Amniotic epithelial cell (primary cell): ENCODE measurements around the gene PNO1.
"Not testable (repeated sequence)": the region's sequence is repeated elsewhere in the genome, so short reads cannot be mapped to it uniquely, and the experiment has no call there.

Experiments used
- DNase-seq: peaks from one replicate; pipeline ENCODE4 v3.0.0-alpha.2; 2010; ENCODE audit warnings: low read depth

Gene PNO1

GRCh38 chr2:68157402-68158133 lies at the start of gene PNO1:
Gene PNO1 (plus strand): TSS chr2:68157888. CDS start chr2:68157935, 47 bp downstream.
- peak; percentile 91 for DNase-seq

- no peak for DNase-seq
Observed at GRCh38 chr2:68108120-68108519, 49.6 kb upstream of the PNO1 start.

GRCh38 chr2:68110102-68110501 lies 47.6 kb upstream of the PNO1 start:
- no peak for DNase-seq

GRCh38 chr2:68115965-68116364 lies 41.7 kb upstream of the PNO1 start:
- no peak for DNase-seq

- not testable (repeated sequence) for DNase-seq
Observed at GRCh38 chr2:68117922-68118321, 39.8 kb upstream of the PNO1 start.

GRCh38 chr2:68118816-68119215 lies 38.9 kb upstream of the PNO1 start:
- no peak for DNase-seq

GRCh38 chr2:68119504-68119903 lies 38.2 kb upstream of the PNO1 start:
- no peak for DNase-seq

GRCh38 chr2:68121873-68122679 lies 35.6 kb upstream of the PNO1 start:
- DNase-seq = peak; percentile 73

GRCh38 chr2:68122680-68122964 lies 35.1 kb upstream of the PNO1 start:
- DNase-seq = no peak

GRCh38 chr2:68124321-68124720 lies 33.4 kb upstream of the PNO1 start:
- DNase-seq = no peak

- peak; percentile 59 for DNase-seq
Observed at GRCh38 chr2:68125821-68126220, 31.9 kb upstream of the PNO1 start.

GRCh38 chr2:68126561-68126960 lies 31.1 kb upstream of the PNO1 start:
- no peak for DNase-seq

- DNase-seq = no peak
Observed at GRCh38 chr2:68127358-68128242, 30.1 kb upstream of the PNO1 start.

- no peak for DNase-seq
Observed at GRCh38 chr2:68134120-68134519, 23.6 kb upstream of the PNO1 start.

- no peak for DNase-seq
Observed at GRCh38 chr2:68134554-68134953, 23.1 kb upstream of the PNO1 start.

GRCh38 chr2:68135448-68136320 lies 22.0 kb upstream of the PNO1 start:
- no peak for DNase-seq

- DNase-seq = no peak
Observed at GRCh38 chr2:68141875-68142274, 15.8 kb upstream of the PNO1 start.

- DNase-seq = no peak
Observed at GRCh38 chr2:68151037-68151436, 6.7 kb upstream of the PNO1 start.

GRCh38 chr2:68152681-68153347 lies 4.9 kb upstream of the PNO1 start:
- DNase-seq = no peak

GRCh38 chr2:68155618-68156017 lies 2.1 kb upstream of the PNO1 start:
- DNase-seq = no peak

GRCh38 chr2:68156419-68156818 lies 1.3 kb upstream of the PNO1 start:
- no peak for DNase-seq
